GM21737 (cell line): ENCODE data around the gene CEACAM6.
"Not testable (repeated sequence)": the region's sequence is repeated elsewhere in the genome, so short reads cannot be mapped to it uniquely, and the experiment has no call there.

ENCODE experiments used
- ATAC-seq: cut with Tn5 transposase; IDR thresholded peaks from one replicate; pipeline ENCODE4 v1.9.1; 2021; ENCODE audit warnings: mild to moderate bottlenecking, moderate library complexity; ENCODE audit not compliant: unreplicated experiment

The CEACAM6 gene

DNA sequence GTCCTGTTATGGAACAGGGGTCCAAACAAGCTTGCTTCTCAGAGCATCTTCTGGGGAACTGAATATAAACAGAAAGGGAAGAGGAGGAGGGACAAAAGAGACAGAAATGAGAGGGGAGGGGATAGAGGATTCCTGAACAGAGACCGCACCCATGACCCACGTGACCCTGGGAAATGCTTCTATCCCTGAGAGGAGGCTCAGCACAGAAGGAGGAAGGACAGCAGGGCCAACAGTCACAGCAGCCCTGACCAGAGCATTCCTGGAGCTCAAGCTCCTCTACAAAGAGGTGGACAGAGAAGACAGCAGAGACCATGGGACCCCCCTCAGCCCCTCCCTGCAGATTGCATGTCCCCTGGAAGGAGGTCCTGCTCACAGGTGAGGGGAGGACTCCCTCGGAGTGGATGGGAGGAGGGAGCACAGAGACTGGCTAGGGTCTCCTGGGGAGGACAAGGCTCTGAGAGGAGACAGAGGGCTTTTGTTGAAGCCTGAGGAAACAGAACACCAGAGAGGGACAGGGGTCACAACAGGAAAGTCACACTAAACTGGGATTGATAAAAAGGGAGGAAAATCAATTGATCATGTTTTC is at the start of gene CEACAM6:
Gene CEACAM6, plus strand, starts transcription at position 203 of the 586 bp plus-strand sequence. Its CDS starts 109 bp downstream, at position 312.
- ATAC-seq, result no peak

DNA sequence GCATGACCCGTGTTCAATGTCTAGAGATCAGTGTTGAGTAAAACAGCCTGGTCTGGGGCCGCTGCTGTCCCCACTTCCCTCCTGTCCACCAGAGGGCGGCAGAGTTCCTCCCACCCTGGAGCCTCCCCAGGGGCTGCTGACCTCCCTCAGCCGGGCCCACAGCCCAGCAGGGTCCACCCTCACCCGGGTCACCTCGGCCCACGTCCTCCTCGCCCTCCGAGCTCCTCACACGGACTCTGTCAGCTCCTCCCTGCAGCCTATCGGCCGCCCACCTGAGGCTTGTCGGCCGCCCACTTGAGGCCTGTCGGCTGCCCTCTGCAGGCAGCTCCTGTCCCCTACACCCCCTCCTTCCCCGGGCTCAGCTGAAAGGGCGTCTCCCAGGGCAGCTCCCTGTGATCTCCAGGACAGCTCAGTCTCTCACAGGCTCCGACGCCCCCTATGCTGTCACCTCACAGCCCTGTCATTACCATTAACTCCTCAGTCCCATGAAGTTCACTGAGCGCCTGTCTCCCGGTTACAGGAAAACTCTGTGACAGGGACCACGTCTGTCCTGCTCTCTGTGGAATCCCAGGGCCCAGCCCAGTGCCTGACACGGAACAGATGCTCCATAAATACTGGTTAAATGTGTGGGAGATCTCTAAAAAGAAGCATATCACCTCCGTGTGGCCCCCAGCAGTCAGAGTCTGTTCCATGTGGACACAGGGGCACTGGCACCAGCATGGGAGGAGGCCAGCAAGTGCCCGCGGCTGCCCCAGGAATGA is 48.4 kb upstream of the CEACAM6 start:
- no peak for ATAC-seq

DNA sequence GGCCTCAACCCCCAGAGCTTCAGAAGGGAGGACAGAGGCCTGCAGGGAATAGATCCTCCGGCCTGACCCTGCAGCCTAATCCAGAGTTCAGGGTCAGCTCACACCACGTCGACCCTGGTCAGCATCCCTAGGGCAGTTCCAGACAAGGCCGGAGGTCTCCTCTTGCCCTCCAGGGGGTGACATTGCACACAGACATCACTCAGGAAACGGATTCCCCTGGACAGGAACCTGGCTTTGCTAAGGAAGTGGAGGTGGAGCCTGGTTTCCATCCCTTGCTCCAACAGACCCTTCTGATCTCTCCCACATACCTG is 47.9 kb upstream of the CEACAM6 start:
- ATAC-seq, result no peak

DNA sequence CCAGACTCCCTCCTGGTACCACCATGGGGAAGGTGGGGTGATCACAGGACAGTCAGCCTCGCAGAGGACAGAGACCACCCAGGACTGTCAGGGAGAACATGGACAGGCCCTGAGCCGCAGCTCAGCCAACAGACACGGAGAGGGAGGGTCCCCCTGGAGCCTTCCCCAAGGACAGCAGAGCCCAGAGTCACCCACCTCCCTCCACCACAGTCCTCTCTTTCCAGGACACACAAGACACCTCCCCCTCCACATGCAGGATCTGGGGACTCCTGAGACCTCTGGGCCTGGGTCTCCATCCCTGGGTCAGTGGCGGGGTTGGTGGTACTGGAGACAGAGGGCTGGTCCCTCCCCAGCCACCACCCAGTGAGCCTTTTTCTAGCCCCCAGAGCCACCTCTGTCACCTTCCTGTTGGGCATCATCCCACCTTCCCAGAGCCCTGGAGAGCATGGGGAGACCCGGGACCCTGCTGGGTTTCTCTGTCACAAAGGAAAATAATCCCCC is 47.4 kb upstream of the CEACAM6 start:
- no peak for ATAC-seq

DNA sequence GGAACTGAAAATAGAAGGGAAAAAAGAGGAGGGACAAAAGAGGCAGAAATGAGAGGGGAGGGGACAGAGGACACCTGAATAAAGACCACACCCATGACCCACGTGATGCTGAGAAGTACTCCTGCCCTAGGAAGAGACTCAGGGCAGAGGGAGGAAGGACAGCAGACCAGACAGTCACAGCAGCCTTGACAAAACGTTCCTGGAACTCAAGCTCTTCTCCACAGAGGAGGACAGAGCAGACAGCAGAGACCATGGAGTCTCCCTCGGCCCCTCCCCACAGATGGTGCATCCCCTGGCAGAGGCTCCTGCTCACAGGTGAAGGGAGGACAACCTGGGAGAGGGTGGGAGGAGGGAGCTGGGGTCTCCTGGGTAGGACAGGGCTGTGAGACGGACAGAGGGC is 46.8 kb upstream of the CEACAM6 start, which contains the start of gene CEACAM5:
Gene CEACAM5, plus strand, starts transcription at position 146 of the 400 bp plus-strand sequence. Its CDS starts 106 bp downstream, at position 252.
- ATAC-seq, result no peak

DNA sequence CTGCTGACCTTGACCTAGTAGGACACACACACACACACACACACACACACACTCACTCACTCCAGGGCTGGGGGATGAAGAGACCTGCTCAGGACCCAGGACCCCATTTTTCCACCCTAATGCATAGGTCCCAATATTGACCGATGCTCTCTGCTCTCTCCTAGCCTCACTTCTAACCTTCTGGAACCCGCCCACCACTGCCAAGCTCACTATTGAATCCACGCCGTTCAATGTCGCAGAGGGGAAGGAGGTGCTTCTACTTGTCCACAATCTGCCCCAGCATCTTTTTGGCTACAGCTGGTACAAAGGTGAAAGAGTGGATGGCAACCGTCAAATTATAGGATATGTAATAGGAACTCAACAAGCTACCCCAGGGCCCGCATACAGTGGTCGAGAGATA is 45.8 kb upstream of the CEACAM6 start:
- ATAC-seq, result not testable (repeated sequence)

DNA sequence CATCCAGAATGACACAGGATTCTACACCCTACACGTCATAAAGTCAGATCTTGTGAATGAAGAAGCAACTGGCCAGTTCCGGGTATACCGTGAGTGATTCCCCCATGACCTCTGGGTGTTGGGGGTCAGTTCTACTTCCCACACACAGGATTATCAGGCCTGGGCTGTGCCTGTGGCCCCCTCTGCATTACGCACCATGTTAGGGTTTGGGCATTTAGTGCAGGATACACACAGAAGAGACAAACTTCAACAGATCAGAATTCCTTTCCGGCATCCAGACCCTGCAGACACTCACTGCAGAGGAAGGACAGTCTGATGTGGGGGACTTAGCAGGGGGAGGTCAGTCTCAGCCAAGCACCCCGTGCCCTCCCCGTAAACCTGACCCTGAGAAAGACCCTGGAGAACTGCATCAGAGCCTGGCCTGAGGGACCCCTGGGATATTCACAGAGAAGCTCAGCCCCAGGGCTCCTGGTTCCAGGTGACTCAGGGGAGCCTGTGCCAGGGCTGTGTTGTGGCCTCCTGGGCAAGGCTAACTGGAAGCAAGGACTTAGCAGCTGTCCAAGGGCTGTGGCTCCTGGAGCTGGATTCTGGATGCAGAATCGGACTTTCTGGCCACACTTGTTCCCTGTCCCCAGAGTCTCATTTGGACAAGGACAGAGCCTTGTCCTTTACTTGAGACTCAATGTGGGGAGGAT is 45.2 kb upstream of the CEACAM6 start:
- ATAC-seq, result no peak

DNA sequence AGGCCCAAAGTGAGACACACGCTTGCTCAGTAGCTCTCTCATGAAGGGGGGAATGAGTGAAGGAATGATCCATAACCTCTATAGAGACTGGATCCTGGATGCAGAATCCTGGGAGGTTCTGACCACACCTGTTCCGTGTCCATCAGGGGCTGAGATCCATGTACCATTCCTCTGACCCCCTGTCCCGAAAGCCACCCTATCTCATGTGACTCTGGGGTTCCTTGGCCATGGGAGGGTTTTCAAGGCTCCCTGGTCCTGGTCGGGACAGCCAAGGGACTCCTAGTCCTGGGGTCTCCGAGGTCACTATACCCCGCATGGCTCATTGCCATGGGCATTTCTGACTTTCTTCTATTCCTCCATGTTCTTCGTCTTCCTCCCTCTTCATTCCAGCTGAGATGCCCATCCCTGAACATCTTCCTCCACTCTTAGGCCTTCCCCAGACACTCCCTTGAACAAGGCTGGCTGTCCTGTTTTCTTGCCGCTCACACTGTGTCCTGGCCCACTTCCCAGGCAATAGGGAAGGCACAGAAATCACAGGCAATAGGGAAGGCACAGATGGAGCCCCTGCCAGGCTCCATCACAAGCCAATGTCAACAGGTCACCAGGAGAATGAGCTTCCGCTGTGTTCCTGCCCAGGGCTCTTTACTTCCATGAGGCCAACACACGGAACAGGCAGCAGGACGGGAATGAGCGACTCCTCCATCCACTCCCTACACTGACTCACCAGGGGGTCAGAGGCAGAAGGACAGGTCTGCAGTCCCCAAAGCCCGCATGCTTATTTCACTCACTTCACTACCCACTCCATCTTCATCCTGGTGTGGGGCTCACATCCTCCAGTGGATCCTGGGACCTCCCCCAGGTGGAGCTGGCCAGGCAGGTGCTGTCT is 43.7 kb upstream of the CEACAM6 start:
- ATAC-seq, result no peak

DNA sequence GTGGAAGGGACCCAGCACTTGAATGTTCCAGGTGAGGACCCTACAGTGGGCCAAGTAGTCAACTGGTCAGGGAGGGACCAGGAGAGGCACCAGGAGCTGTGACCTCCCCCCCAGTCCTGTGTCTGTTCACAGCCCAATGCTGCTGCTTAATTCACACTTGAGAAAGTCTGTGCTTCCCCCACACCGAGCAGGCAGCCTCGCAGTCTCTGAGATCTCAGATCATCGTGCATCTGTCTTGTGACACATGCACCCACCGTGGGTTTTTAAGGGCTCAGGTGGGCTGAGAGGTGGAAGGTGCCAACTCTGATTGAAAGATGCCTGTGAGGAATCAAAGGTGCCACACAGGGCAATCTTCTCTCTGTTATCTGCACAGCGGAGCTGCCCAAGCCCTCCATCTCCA is 40.7 kb upstream of the CEACAM6 start:
- ATAC-seq, result no peak

DNA sequence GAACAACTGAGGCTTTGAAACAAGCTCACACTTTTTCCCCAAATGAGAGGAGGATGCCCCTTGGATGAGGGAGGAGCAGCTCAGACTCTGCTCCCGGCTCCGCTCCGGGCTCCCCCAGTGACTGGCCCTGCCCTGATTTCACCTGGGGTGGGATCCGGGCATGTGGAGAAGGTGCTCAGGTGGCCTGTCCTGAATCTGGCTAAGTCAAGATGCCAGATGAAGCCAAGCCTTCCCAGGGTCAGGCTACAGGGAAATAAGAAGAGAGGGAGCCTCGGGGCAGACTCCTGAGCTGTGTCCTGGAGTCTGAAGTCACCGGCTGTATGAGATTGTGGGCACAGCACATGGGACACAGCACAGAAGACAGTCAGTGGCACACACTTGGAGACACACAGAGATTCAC is 36.6 kb upstream of the CEACAM6 start:
- ATAC-seq, result no peak

DNA sequence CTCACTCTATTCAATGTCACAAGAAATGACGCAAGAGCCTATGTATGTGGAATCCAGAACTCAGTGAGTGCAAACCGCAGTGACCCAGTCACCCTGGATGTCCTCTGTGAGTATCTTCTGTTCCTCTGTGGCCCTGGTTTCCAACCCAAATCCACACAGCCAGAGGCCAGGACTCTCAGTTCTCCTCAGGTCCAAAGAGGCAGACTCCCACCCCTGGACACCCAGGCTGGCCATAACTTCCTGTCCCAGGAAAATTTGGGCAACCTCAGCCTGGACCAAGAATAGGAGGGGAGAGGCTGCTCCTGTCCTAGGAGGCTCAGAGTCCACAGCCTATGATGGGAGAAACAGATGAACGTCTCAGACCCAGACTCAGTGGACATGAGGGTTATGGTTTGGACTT is 35.2 kb upstream of the CEACAM6 start:
- ATAC-seq, result no peak

DNA sequence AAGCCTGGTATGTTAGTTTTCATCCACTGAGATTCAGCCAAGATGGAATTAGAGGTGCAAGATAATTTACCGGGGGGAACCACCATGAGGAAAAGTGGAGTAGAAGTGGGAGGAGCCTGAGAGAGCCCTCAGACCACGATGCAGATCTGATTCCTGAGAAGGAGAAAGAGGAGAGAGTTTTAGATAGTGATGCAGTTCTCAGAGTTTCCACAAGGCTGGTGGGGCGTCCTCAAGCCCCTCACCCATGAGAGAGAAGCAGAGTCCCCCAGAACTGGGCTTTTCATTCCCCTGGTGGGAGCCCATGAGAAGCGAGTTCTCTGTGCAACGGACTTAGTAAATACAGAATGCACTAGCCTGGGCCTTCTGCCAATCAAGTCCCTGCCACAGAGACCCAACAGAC is 28.8 kb upstream of the CEACAM6 start:
- no peak for ATAC-seq

DNA sequence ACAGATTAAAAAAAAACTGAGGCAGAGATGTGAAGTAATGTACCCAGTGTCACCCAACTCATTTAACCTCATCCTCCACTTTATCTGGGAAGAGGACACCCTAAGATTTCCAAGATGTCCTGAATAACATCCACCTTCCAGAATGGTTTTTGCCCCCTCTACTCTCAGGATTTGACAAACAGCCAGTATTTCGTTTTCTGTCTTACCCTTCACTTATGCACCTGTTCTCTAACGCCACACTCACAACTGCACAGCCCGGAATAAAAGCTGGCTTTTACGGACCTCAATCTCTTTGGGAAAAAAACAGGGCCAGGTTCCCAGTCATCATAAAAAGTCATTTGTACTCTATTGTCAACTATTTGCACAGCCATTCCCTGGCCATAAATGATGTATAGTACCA is 21.2 kb upstream of the CEACAM6 start:
- ATAC-seq, result no peak

DNA sequence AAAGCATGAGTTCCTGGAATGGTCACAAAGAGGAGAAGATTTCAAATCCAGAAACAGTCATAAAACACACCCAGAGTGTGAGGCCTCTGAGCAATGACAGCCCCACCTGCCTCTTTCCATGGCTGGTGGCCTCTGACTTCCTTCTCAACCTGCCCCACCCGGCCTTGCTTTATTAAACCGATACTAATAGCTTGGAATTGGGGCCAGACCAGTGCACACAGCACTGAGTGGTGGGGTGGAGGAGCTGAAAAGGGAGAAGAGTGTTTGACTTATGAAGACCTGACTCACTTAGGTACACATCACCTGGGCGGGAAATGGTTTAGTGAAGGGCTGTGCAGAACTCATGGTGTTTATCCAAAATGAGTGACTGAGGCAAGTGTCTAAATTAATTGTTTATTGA is 20.7 kb upstream of the CEACAM6 start:
- no peak for ATAC-seq

DNA sequence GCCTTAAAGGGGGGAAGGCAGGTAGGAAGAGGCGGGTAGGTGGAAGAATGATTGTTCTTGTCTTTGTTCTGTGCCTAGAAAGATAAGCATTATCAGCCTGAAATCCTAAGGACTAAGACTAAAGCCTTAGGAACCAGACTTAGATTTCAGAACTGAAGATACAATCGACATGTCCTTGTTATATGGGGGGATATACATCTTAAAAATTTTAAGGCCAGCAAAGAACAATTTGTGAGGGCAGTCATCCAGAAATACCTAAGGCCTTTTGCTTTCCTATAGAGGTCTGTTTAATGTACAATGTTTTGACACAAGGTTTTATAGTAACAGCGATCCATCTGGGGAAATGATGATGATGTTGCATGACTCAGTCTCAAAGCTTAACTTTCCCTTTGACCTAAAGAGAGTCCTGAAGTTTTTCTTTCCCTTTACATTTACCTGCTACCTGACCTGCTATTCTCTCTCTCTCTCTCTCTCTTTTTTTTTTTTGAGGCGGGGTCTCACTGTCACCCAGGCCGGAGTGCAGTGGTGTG is 20.2 kb upstream of the CEACAM6 start:
- ATAC-seq, result no peak

DNA sequence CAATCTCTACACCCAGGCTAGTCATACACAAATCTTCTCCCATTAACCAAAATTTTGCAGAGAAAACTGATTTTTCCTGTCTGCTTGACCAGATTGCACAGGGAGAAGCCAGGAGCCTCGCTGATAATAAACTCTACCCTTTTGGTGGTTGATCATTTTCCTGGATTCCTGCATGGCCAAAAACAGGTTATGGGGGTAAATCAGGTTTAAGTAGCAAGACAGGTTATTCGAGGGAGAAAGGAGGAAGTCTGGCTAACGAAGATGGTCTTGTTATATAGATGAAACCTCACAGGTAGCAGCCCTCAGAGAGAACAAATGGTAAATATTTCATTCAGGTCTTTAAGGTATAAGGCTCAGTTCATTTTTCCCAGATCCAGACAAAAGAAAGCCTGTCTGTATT is 16.0 kb upstream of the CEACAM6 start:
- no peak for ATAC-seq

DNA sequence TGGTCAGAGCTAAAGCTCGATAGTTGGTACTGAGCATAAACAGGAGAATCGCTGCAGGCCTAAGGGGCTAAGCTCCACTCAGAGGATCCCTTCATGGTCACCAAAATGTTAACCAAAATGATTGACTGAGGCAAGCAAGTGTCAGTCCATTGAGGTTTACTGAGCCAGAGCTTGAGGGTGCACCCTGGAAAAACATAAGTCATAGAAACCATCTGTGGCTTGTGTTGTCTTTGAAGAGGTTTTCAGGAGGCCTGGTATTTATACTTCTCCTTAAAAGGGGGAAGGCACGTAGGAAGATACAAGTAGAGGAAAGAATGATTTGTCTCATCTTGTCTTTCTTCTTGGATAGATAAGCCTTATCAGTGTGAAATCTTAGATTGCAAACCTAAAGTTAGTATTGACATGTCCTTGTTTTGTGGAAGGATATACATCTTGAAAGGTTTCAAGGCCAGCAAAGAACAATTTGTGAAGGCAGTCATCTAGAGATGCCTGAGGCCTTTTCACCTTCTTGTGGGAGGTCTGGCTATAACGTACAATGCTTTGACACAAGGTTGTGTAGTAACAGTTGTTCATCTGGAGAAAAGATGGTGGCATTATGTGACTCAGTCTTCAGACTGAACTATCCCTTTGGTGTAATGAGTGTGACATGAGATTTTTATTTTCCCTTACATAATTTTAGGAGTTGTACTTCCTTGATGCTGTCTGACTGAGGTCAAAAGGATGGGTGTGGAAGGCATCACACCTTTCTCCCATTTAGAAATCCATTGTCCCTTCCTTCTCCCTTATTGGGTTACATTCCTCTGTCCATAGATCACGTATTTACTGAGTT is 14.7 kb upstream of the CEACAM6 start:
- no peak for ATAC-seq

DNA sequence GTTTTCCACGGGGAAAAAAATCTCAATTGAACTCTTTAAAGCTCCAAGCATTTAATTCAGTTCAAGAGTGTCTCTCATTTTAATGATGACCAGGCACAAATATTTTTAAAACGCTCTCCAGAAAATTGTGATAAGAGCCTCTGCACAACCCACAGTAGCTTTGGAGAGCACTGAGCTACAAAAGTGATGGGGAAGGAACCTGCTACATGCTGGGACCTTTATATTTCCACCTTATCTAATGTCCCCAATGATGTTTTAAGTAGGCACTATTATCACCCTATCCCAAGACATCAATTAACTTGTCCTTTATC is 14.1 kb upstream of the CEACAM6 start:
- ATAC-seq, result no peak

DNA sequence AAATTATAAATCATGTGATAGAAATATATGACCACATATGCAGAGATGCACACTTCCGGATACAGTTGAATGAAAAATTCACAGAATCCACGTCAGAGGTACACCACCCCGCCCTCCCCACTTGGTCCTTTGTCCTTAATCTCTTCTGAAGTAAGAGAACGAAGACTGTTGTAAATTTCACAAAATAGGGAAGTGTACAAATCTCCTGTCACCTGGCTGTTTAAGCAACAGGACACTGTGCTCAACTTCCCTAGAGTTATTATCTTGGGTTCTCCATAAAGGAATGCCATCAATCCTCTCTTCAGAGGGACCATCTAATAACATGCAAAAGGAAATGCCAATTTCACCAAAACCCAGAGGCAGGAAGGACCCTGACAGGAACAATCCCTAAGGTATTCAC is 10.5 kb upstream of the CEACAM6 start:
- ATAC-seq, result no peak

DNA sequence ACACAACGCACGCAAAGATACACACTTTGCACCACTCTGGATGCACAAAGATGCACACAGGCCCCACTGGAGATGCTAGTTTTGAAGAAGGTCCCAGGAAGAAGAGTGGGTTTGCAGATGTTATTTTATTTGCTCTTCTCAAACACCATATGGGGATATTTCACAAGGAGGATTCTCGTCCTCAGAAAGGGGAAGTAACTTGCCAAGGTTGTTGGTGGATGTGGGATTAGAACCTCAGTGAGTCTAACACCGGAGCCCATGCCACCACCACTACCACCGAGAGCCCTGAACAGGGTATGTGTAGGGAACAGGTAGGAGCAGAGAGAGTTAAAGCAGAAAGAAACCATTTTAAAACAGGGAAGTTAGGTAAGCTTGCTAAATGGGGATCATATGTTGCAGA is 9.6 kb upstream of the CEACAM6 start:
- no peak for ATAC-seq
